Gastrocnemius medialis (tissue), 4 donors: ENCODE data around the gene ACAN. TPM values are rescaled to one million over a fixed set of nuclear protein-coding genes. Genes with fewer than 3 reads are reported as not detected.

Experiments used
- ATAC-seq, 2 donors: fragments of 150-250 bp; one replicate each; pipeline ENCODE4 v1.9.1; 2016
- DNase-seq, 2 donors: peaks; one replicate each; pipeline ENCODE4 v3.0.0-alpha.2; 2019
- H3K27ac ChIP-seq, 4 donors: fragments of 200-600 bp; sonication (generic); 1 replicate in 1 of 4; 2 replicates in 3 of 4; pipeline ENCODE4 v1.5.1; 2016 to 2018; ENCODE audit warnings: mild to moderate bottlenecking in 2 of 4, moderate library complexity in 1 of 4
- H3K27me3 ChIP-seq, 3 donors: fragments of 200-600 bp; sonication (generic) in 2 of 3; 1 replicate in 1 of 3; 2 replicates in 2 of 3; pipeline versions ENCODE4 v1.5.1 to v1.6.0; 2016 to 2019; ENCODE audit warnings: mild to moderate bottlenecking in 1 of 3, moderate library complexity in 1 of 3
- H3K36me3 ChIP-seq, 2 donors: fragments of 200-600 bp; sonication (generic) in 1 of 2; one replicate each; pipeline ENCODE4 v1.5.1; 2017 to 2018
- H3K4me1 ChIP-seq, 2 donors: fragments of 200-600 bp; sonication (generic) in 1 of 2; one replicate each; pipeline ENCODE4 v1.5.1; 2016 to 2017; ENCODE audit warnings: mild to moderate bottlenecking in 2 of 2
- H3K4me3 ChIP-seq, 4 donors: fragments of 200-600 bp; sonication (generic) in 3 of 4; 1 replicate in 1 of 4; 2 replicates in 3 of 4; pipeline ENCODE4 v1.5.1; 2016 to 2019; ENCODE audit warnings: mild to moderate bottlenecking in 2 of 4
- H3K9me3 ChIP-seq, 3 donors: fragments of 200-600 bp; sonication (generic) in 2 of 3; 1 replicate in 1 of 3; 2 replicates in 2 of 3; pipeline ENCODE4 v1.5.1; 2016 to 2019
- CTCF ChIP-seq, 5 experiments: fragments of 450-650 bp in 3 of 5; fragments of 200-600 bp in 2 of 5; sonication (generic) in 2 of 5; IDR thresholded peaks in 4 of 5; conservative IDR thresholded peaks in 1 of 5; 1 replicate in 4 of 5; 2 replicates in 1 of 5; pipeline ENCODE4 v1.5.1; 2016 to 2019; ENCODE audit warnings: antibody characterized with exemption in 5 of 5, mild to moderate bottlenecking in 3 of 5, moderate library complexity in 3 of 5
- POLR2A ChIP-seq, 2 donors: fragments of 450-650 bp; IDR thresholded peaks; one replicate each; pipeline ENCODE4 v1.6.1; 2017; ENCODE audit warnings: antibody characterized with exemption in 2 of 2, mild to moderate bottlenecking in 2 of 2, moderate library complexity in 2 of 2
- in situ Hi-C, 4 donors: fragments of 200-750 bp; cut with MboI; loops; one replicate each; pipeline versions ENCODE4 v1.15.0 to v1.8.0; 2017; ENCODE audit warnings: low sequenced_read_pairs in 4 of 4
- intact Hi-C: fragments of 100-400 bp; cut with DNase I; formaldehyde crosslinking; loops from one replicate; pipeline ENCODE4 v1.15.1; 2023; ENCODE audit warnings: low total_unique reads
- total RNA-seq, 4 donors: library from RNA; depleted of rRNA; stranded (reverse); fragments of >200 nt; gene quantifications; one replicate each; pipeline versions ENCODE4 v1.1.0 to v1.2.3, GENCODE V29; 2016

ACAN gene
- total RNA-seq, 4 donors from 2014 or later: 0.04 to 1.7 TPM; not detected in 2

- ATAC-seq: no peak
- H3K4me1 ChIP-seq: peaks cover 39 to 49% of the 10 kb centered on the region in 2 donors
- DNase-seq: no peak
- intact Hi-C loops (no loop called here), in situ Hi-C loops (loop anchor here (5.0 to 25.0 kb wide), 4 partner anchors 112 to 262 kb away; no protein-coding TSS in a partner anchor)
- no peaks in the 10 kb centered on the region for H3K27me3 ChIP-seq
- no peak overlapping the region for H3K4me3 ChIP-seq
- TF ChIP-seq CTCF (IDR thresholded peaks at IDR 0.05 in 4 of 5, conservative IDR thresholded peaks at IDR 0.05 in 1 of 5) (no peak), POLR2A (IDR thresholded peaks at IDR 0.05) (no peak)
- H3K9me3 ChIP-seq: no peaks in the 10 kb centered on the region
- peak overlapping the region; percentile 74 to 85 (median 79) for H3K27ac ChIP-seq
- peaks cover 0 to 88% of the 10 kb centered on the region in 2 donors for H3K36me3 ChIP-seq
Observed at GRCh38 chr15:88902846-88903245, 99.6 kb downstream of the ACAN start.

GRCh38 chr15:88904257-88904623 is 101.0 kb downstream of the ACAN start:
- H3K9me3 ChIP-seq: no peaks in the 10 kb centered on the region
- no peaks in the 10 kb centered on the region for H3K27me3 ChIP-seq
- H3K36me3 ChIP-seq: peaks cover 0 to 97% of the 10 kb centered on the region in 2 donors
- no peak for TF ChIP-seq POLR2A (IDR thresholded peaks at IDR 0.05)
- no peak for TF ChIP-seq CTCF (IDR thresholded peaks at IDR 0.05 in 4 of 5, conservative IDR thresholded peaks at IDR 0.05 in 1 of 5)
- H3K4me1 ChIP-seq: peaks cover 49% of the 10 kb centered on the region in 2 donors
- no peak for ATAC-seq
- DNase-seq: no peak
- H3K4me3 ChIP-seq: no peak overlapping the region
- peak overlapping the region; percentile 76 to 99 (median 94) for H3K27ac ChIP-seq
- intact Hi-C loops: loop anchor here (2.0 kb wide), 1 partner anchor 115 kb away; no protein-coding TSS in a partner anchor
- in situ Hi-C loops: loop anchor here (5.0 to 25.0 kb wide), 4 partner anchors 111 to 261 kb away; no protein-coding TSS in a partner anchor

GRCh38 chr15:88904624-88905327 is 101.5 kb downstream of the ACAN start:
- ATAC-seq (peak; percentile 65 to 69), DNase-seq (peak; percentile 66 to 75)
- H3K9me3 ChIP-seq: no peaks in the 10 kb centered on the region
- intact Hi-C loops: loop anchor here (2.0 to 5.0 kb wide), 2 partner anchors 114 to 428 kb away; partner anchors contain the start of gene POLG
- H3K27ac ChIP-seq: peak overlapping the region; percentile 76 to 99 (median 94)
- no peak overlapping the region for H3K4me3 ChIP-seq
- H3K27me3 ChIP-seq: no peaks in the 10 kb centered on the region
- H3K36me3 ChIP-seq: peaks cover 0 to 97% of the 10 kb centered on the region in 2 donors
- TF ChIP-seq CTCF (IDR thresholded peaks at IDR 0.05 in 4 of 5, conservative IDR thresholded peaks at IDR 0.05 in 1 of 5): peak; percentile 94 to 99 (median 97)
- no peak for TF ChIP-seq POLR2A (IDR thresholded peaks at IDR 0.05)
- in situ Hi-C loops: loop anchor here (5.0 to 25.0 kb wide), 4 partner anchors 110 to 260 kb away; no protein-coding TSS in a partner anchor
- peaks cover 50 to 55% of the 10 kb centered on the region in 2 donors for H3K4me1 ChIP-seq

- no peaks in the 10 kb centered on the region for H3K9me3 ChIP-seq
- H3K4me3 ChIP-seq: no peak overlapping the region
- peaks cover 0 to 97% of the 10 kb centered on the region in 2 donors for H3K36me3 ChIP-seq
- ATAC-seq: no peak
- TF ChIP-seq CTCF (IDR thresholded peaks at IDR 0.05 in 4 of 5, conservative IDR thresholded peaks at IDR 0.05 in 1 of 5) (no peak), POLR2A (IDR thresholded peaks at IDR 0.05) (no peak)
- in situ Hi-C loops: loop anchor here in 3 of 4 donors (10.0 to 25.0 kb wide), 3 partner anchors 109 to 259 kb away; no protein-coding TSS in a partner anchor
- H3K27me3 ChIP-seq: no peaks in the 10 kb centered on the region
- peaks cover 54 to 60% of the 10 kb centered on the region in 2 donors for H3K4me1 ChIP-seq
- intact Hi-C loops: loop anchor here (2.0 to 5.0 kb wide), 2 partner anchors 113 to 427 kb away; partner anchors contain the start of gene POLG
- no peak for DNase-seq
- peak overlapping the region; percentile 76 to 99 (median 94) for H3K27ac ChIP-seq
Observed at GRCh38 chr15:88905576-88905975, 102.3 kb downstream of the ACAN start.
